Fibroblast of lung (primary cell): Measurements from ENCODE around the gene SCD5. TPM values are rescaled to one million over a fixed set of nuclear protein-coding genes. Genes with fewer than 3 reads are reported as not detected.

ENCODE experiments used
- DNase-seq, 2 donors: peaks; one replicate each; pipeline versions ENCODE4 v3.0.0 to v3.0.0-alpha.2; 2010; ENCODE audit warnings: low read depth in 2 of 2
- H2AFZ ChIP-seq: 2 replicates; pipeline ENCODE4 v1.5.1; 2012; ENCODE audit warnings: low read length, control low read depth, inconsistent platforms
- H3K27ac ChIP-seq: 2 replicates; pipeline ENCODE4 v1.5.1; 2011; ENCODE audit warnings: low read length, control low read depth; ENCODE audit not compliant: insufficient read depth
- H3K27me3 ChIP-seq: 2 replicates; pipeline ENCODE4 v1.5.1; 2011; ENCODE audit warnings: mild to moderate bottlenecking, low read length; ENCODE audit not compliant: control insufficient read depth, insufficient read depth
- H3K36me3 ChIP-seq: 2 replicates; pipeline ENCODE4 v1.5.1; 2011; ENCODE audit warnings: low read length; ENCODE audit not compliant: control insufficient read depth, insufficient read depth
- H3K4me1 ChIP-seq: 2 replicates; pipeline ENCODE4 v1.5.1; 2011; ENCODE audit warnings: low read length; ENCODE audit not compliant: control insufficient read depth, insufficient read depth; ENCODE audit errors: extremely low read depth
- H3K4me2 ChIP-seq: 2 replicates; pipeline ENCODE4 v1.5.1; 2011; ENCODE audit warnings: low read length, control low read depth; ENCODE audit not compliant: insufficient read depth; ENCODE audit errors: extremely low read depth
- H3K4me3 ChIP-seq, 4 experiments: fragments of 200-600 bp in 1 of 4; sonication (generic) in 1 of 4; replicated peaks in 1 of 4; 2 replicates each; pipeline ENCODE4 v1.5.1; 2011 to 2016; ENCODE audit warnings: low read length in 4 of 4, low read depth in 3 of 4, mild to moderate bottlenecking in 3 of 4, control low read depth in 2 of 4, inconsistent platforms in 1 of 4, mixed read lengths in 1 of 4; ENCODE audit not compliant: insufficient read depth in 1 of 4; ENCODE audit errors: control extremely low read depth in 1 of 4
- H3K79me2 ChIP-seq: 2 replicates; pipeline ENCODE4 v1.5.1; 2012; ENCODE audit warnings: mild to moderate bottlenecking, low read length, inconsistent platforms; ENCODE audit not compliant: control insufficient read depth, insufficient read depth
- H3K9ac ChIP-seq: 2 replicates; pipeline ENCODE4 v1.5.1; 2011; ENCODE audit warnings: mild to moderate bottlenecking, low read length, control low read depth; ENCODE audit not compliant: insufficient read depth
- H3K9me3 ChIP-seq: 2 replicates; pipeline ENCODE4 v1.5.1; 2012; ENCODE audit warnings: low read depth, low read length; ENCODE audit not compliant: control insufficient read depth, insufficient read depth
- H4K20me1 ChIP-seq: 2 replicates; pipeline ENCODE4 v1.5.1; 2011; ENCODE audit warnings: low read length; ENCODE audit not compliant: control insufficient read depth, insufficient read depth; ENCODE audit errors: extremely low read depth
- CTCF ChIP-seq, 2 donors: IDR thresholded peaks in 1 of 2; conservative IDR thresholded peaks in 1 of 2; 1 replicate in 1 of 2; 2 replicates in 1 of 2; pipeline ENCODE4 v1.5.1; 2011 to 2012; ENCODE audit warnings: low read length in 2 of 2, control low read depth in 1 of 2, inconsistent platforms in 1 of 2, low read depth in 1 of 2, mild to moderate bottlenecking in 1 of 2
- EZH2 ChIP-seq: IDR thresholded peaks from 2 replicates; pipeline ENCODE4 v1.5.1; 2012; ENCODE audit warnings: low read length, control low read depth, mild to moderate bottlenecking; ENCODE audit errors: missing control alignments
- polyA plus RNA-seq, 2 donors: library from polyadenylated mRNA; depleted of rRNA in 1 of 2; stranded (reverse) in 1 of 2; unstranded in 1 of 2; fragments of >200 nt; gene quantifications; 2 replicates each; pipeline ENCODE4 v1.2.1, GENCODE V29; 2011 to 2012; ENCODE audit warnings: missing spikeins in 1 of 2
- total RNA-seq: library from RNA; depleted of rRNA; stranded (reverse); fragments of >200 nt; gene quantifications from 2 replicates; pipeline ENCODE4 v1.2.1, GENCODE V29; 2014

The SCD5 gene
- total and polyA plus RNA-seq, 2 donors (not counting 1 experiment from before 2014, with no cell fraction given) = 4.9 to 11.4 TPM

GRCh38 chr4:82802911-82803310 is 4.3 kb upstream of the SCD5 start:
- Histone ChIP-seq H3K27ac (no peak overlapping the region), H3K9me3 (no peaks in the 10 kb centered on the region), H3K4me2 (no peak overlapping the region), H3K4me1 (no peaks in the 10 kb centered on the region), H3K36me3 (no peaks in the 10 kb centered on the region), H2AFZ (no peak overlapping the region), H3K27me3 (peaks cover 3% of the 10 kb centered on the region), H3K79me2 (no peaks in the 10 kb centered on the region), H3K4me3 (no peak overlapping the region), H3K9ac (no peak overlapping the region), H4K20me1 (no peaks in the 10 kb centered on the region)
- TF ChIP-seq EZH2 = no peak
- no peak for DNase-seq

- Histone ChIP-seq H3K4me2 (no peak overlapping the region), H4K20me1 (no peaks in the 10 kb centered on the region), H3K9ac (no peak overlapping the region), H3K27ac (no peak overlapping the region), H3K27me3 (peaks cover 3% of the 10 kb centered on the region), H3K9me3 (no peaks in the 10 kb centered on the region), H3K4me1 (no peaks in the 10 kb centered on the region), H3K36me3 (no peaks in the 10 kb centered on the region), H3K4me3 (no peak overlapping the region), H2AFZ (no peak overlapping the region), H3K79me2 (no peaks in the 10 kb centered on the region)
- DNase-seq = peak in 1 of 2 donors; percentile 59
- peak; percentile 43 to 59 for TF ChIP-seq CTCF (conservative IDR thresholded peaks at IDR 0.05 in 1 of 2, IDR thresholded peaks at IDR 0.05 in 1 of 2; ENCODE audit: low read depth in 1 of 2, low read length in 2 of 2)
- no peak for TF ChIP-seq EZH2
Measured at GRCh38 chr4:82801910-82802521, 3.4 kb upstream of the SCD5 start.

GRCh38 chr4:82799006-82799881 is 648 bp upstream of the SCD5 start:
- TF ChIP-seq EZH2 = no peak
- peak overlapping the region; percentile 88 for H3K4me2 ChIP-seq
- H3K4me1 ChIP-seq = no peaks in the 10 kb centered on the region
- no peaks in the 10 kb centered on the region for H3K79me2 ChIP-seq
- H3K36me3 ChIP-seq = no peaks in the 10 kb centered on the region
- H3K9ac ChIP-seq = no peak overlapping the region
- no peak for DNase-seq
- no peak overlapping the region for H3K27ac ChIP-seq
- H2AFZ ChIP-seq = peak overlapping the region; percentile 43
- peak overlapping the region; percentile 60 to 77 (median 64) for H3K4me3 ChIP-seq
- peaks cover 3% of the 10 kb centered on the region for H3K27me3 ChIP-seq
- no peaks in the 10 kb centered on the region for H3K9me3 ChIP-seq
- no peaks in the 10 kb centered on the region for H4K20me1 ChIP-seq
